MM.1S (cell line): ENCODE data around the gene GTF3C4.

ENCODE experiments used
- DNase-seq: peaks from one replicate; pipeline ENCODE4 v3.0.0-alpha.2; 2015
- H2AFZ ChIP-seq: fragments of 300-600 bp; sonication (generic); 2 replicates; pipeline ENCODE4 v1.6.0; 2016; ENCODE audit warnings: antibody characterized with exemption, low read length
- H3F3A ChIP-seq: fragments of 300-600 bp; sonication (generic); 2 replicates; pipeline ENCODE4 v1.6.1; 2016; ENCODE audit warnings: mild to moderate bottlenecking, antibody characterized with exemption, low read length, moderate library complexity, mixed read lengths; ENCODE audit not compliant: insufficient read depth
- H3K27ac ChIP-seq: fragments of 300-600 bp; sonication (generic); 2 replicates; pipeline ENCODE4 v1.5.1; 2016; ENCODE audit warnings: mild to moderate bottlenecking, low read length
- H3K27me3 ChIP-seq: fragments of 300-600 bp; sonication (generic); replicated peaks from 2 replicates; pipeline ENCODE4 v1.6.0; 2016; ENCODE audit warnings: low read length; ENCODE audit not compliant: insufficient read depth
- H3K36me3 ChIP-seq: fragments of 300-600 bp; sonication (generic); replicated peaks from 2 replicates; pipeline ENCODE4 v1.6.1; 2016; ENCODE audit warnings: mild to moderate bottlenecking, low read length, mixed read lengths; ENCODE audit not compliant: insufficient read depth
- H3K4me1 ChIP-seq: fragments of 300-600 bp; sonication (generic); 2 replicates; pipeline ENCODE4 v1.6.1; 2016; ENCODE audit warnings: low read length, mixed read lengths
- H3K4me2 ChIP-seq: fragments of 300-600 bp; sonication (generic); 2 replicates; pipeline ENCODE4 v1.6.0; 2016; ENCODE audit warnings: low read depth, low read length
- H3K4me3 ChIP-seq: fragments of 300-600 bp; sonication (generic); 2 replicates; pipeline ENCODE4 v1.5.1; 2016; ENCODE audit warnings: low read length, mixed read lengths
- H3K79me2 ChIP-seq: fragments of 300-600 bp; sonication (generic); 2 replicates; pipeline ENCODE4 v1.6.1; 2016; ENCODE audit warnings: mixed run types, low read length, mixed read lengths
- H3K9ac ChIP-seq: fragments of 300-600 bp; sonication (generic); 2 replicates; pipeline ENCODE4 v1.6.1; 2016; ENCODE audit warnings: low read length, mixed read lengths
- H3K9me2 ChIP-seq: fragments of 300-600 bp; sonication (generic); replicated peaks from 2 replicates; pipeline ENCODE4 v1.6.1; 2016; ENCODE audit warnings: mild to moderate bottlenecking, low read length, mixed read lengths; ENCODE audit not compliant: insufficient read depth
- H3K9me3 ChIP-seq: fragments of 300-600 bp; sonication (generic); replicated peaks from 2 replicates; pipeline ENCODE4 v1.6.1; 2016; ENCODE audit warnings: mild to moderate bottlenecking, low read length, mixed read lengths; ENCODE audit not compliant: insufficient read depth
- H4K20me1 ChIP-seq: fragments of 300-600 bp; sonication (generic); 2 replicates; pipeline ENCODE4 v1.6.1; 2016; ENCODE audit warnings: mild to moderate bottlenecking, low read length, moderate library complexity, mixed read lengths; ENCODE audit not compliant: insufficient read depth
- EZH2 ChIP-seq: fragments of 300-600 bp; sonication (generic); optimal IDR thresholded peaks from 2 replicates; pipeline ENCODE3; 2017; ENCODE audit warnings: low read depth, mild to moderate bottlenecking, antibody characterized with exemption, low read length, mixed read lengths
- EZH2phosphoT487 ChIP-seq: fragments of 300-600 bp; sonication (generic); IDR thresholded peaks from 2 replicates; pipeline ENCODE4 v1.6.1; 2018; ENCODE audit warnings: antibody characterized with exemption, low read length
- TF ChIP-seq, protein P1 (sequence below): fragments of 300-600 bp; sonication (generic); IDR thresholded peaks from 2 replicates; pipeline ENCODE4 v1.5.1; 2016; ENCODE audit warnings: antibody characterized with exemption, low read length, mixed read lengths

The GTF3C4 gene

DNA sequence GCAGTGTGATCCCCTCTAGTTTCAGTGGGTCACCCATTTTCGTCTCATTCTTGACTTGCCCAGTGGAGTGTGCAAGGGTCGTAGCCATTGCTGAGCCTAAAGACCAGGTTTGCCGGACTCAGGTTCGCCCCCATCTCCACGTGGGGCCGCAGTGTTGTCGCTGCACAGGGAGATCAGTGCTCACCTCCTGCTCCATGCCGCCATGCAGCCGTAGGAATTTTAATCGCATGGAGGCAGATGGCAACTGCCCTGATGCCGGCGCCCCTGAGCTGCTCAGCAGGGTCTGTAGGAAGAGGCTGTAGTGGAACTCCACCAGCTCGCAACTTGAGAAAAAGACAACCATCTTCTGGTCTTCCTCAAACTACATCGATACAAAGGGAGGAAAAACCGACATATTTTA lies 24.6 kb upstream of the GTF3C4 start:
- Histone ChIP-seq H3K4me2 (no peak overlapping the region), H3K79me2 (no peaks in the 10 kb centered on the region), H4K20me1 (no peaks in the 10 kb centered on the region), H3K9ac (no peak overlapping the region), H3K27ac (no peak overlapping the region), H3K4me3 (no peak overlapping the region), H3K27me3 (no peaks in the 10 kb centered on the region), H3K9me3 (no peaks in the 10 kb centered on the region), H3K4me1 (no peaks in the 10 kb centered on the region), H2AFZ (no peak overlapping the region), H3K9me2 (no peaks in the 10 kb centered on the region), H3F3A (no peaks in the 10 kb centered on the region), H3K36me3 (peaks cover 11% of the 10 kb centered on the region; the same call in 1 of the 2 replicates)
- no peak for DNase-seq
- no peak for TF ChIP-seq EZH2
- no peak for TF ChIP-seq EZH2phosphoT487
- TF ChIP-seq, protein P1, sequence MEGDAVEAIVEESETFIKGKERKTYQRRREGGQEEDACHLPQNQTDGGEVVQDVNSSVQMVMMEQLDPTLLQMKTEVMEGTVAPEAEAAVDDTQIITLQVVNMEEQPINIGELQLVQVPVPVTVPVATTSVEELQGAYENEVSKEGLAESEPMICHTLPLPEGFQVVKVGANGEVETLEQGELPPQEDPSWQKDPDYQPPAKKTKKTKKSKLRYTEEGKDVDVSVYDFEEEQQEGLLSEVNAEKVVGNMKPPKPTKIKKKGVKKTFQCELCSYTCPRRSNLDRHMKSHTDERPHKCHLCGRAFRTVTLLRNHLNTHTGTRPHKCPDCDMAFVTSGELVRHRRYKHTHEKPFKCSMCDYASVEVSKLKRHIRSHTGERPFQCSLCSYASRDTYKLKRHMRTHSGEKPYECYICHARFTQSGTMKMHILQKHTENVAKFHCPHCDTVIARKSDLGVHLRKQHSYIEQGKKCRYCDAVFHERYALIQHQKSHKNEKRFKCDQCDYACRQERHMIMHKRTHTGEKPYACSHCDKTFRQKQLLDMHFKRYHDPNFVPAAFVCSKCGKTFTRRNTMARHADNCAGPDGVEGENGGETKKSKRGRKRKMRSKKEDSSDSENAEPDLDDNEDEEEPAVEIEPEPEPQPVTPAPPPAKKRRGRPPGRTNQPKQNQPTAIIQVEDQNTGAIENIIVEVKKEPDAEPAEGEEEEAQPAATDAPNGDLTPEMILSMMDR = no peak

DNA sequence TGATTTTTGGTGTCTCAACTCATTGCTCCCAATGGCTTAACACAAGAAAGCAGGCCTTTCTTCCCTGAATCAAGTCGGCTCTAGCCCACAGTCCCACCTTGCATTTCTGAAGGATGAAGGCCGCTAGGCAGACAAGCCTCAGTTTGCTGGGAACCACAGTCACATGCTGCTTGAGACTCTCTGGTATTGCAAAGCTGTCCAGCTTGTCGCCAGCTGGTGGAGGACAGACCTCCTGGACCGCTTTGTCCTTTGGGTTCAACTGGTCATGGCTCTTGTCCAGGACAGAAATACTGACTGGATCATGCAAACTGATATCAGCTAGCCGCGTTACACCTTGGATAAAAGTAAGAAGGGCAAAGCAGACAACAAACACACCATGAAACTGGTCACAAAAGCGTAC lies 23.5 kb upstream of the GTF3C4 start:
- no peaks in the 10 kb centered on the region for H4K20me1 ChIP-seq
- DNase-seq = no peak
- H3K4me2 ChIP-seq = no peak overlapping the region
- no peaks in the 10 kb centered on the region for H3K9me3 ChIP-seq
- H3K36me3 ChIP-seq = peaks cover 11% of the 10 kb centered on the region; the same call in 1 of the 2 replicates
- H2AFZ ChIP-seq = no peak overlapping the region
- H3K79me2 ChIP-seq = no peaks in the 10 kb centered on the region
- H3K4me1 ChIP-seq = no peaks in the 10 kb centered on the region
- H3F3A ChIP-seq = no peaks in the 10 kb centered on the region
- H3K27me3 ChIP-seq = no peaks in the 10 kb centered on the region
- no peaks in the 10 kb centered on the region for H3K9me2 ChIP-seq
- H3K9ac ChIP-seq = no peak overlapping the region
- H3K4me3 ChIP-seq = no peak overlapping the region
- no peak overlapping the region for H3K27ac ChIP-seq
- TF ChIP-seq EZH2phosphoT487 (no peak), EZH2 (no peak)
- TF ChIP-seq, protein P1 = no peak

DNA sequence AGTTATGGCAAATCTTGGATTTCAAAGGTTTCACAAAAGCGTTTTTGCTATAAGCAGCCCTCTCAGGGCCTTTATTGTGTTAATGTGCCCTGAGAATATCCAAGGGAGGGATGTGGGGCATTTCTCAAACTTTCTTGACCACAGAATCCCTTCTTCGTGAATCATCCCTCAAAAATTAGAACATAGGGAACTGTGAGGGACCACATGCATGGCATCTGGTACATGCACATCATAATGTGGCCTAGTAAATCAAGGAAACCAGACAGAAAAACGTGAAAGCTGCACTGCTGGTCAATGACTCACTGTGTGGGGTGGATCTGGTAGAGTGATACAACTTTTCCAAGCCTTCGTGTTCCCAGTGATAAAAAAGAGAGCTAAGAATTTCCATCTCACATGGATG lies 22.9 kb upstream of the GTF3C4 start:
- TF ChIP-seq, protein P1 = no peak
- Histone ChIP-seq H3K4me2 (no peak overlapping the region), H3F3A (no peaks in the 10 kb centered on the region), H3K36me3 (peaks cover 11% of the 10 kb centered on the region; the same call in 1 of the 2 replicates), H3K9me3 (no peaks in the 10 kb centered on the region), H3K27me3 (no peaks in the 10 kb centered on the region), H3K9ac (no peak overlapping the region), H2AFZ (no peak overlapping the region), H3K4me1 (no peaks in the 10 kb centered on the region), H3K27ac (no peak overlapping the region), H3K4me3 (no peak overlapping the region), H3K9me2 (no peaks in the 10 kb centered on the region), H4K20me1 (no peaks in the 10 kb centered on the region), H3K79me2 (no peaks in the 10 kb centered on the region)
- DNase-seq = no peak
